HFFc6 (cell line): Measurements from ENCODE around the gene SLK. TPM values are rescaled to one million over a fixed set of nuclear protein-coding genes. Genes with fewer than 3 reads are reported as not detected.

Experiments used
- DNase-seq: peaks from one replicate; pipeline ENCODE4 v3.0.0-alpha.2; 2018
- H3K27ac Mint-ChIP-seq: 2 replicates; pipeline ENCODE4 v1.8.0; 2020; ENCODE audit warnings: mild to moderate bottlenecking, mixed read lengths
- H3K27me3 Mint-ChIP-seq: 2 replicates; pipeline ENCODE4 v1.8.0; 2021; ENCODE audit warnings: mild to moderate bottlenecking, moderate library complexity, mixed read lengths; ENCODE audit not compliant: insufficient read depth
- H3K36me3 Mint-ChIP-seq: 2 replicates; pipeline ENCODE4 v1.8.0; 2021; ENCODE audit warnings: low read depth, mixed read lengths
- H3K4me1 Mint-ChIP-seq: 2 replicates; pipeline ENCODE4 v1.8.0; 2020; ENCODE audit warnings: low read depth, mixed read lengths
- H3K4me3 Mint-ChIP-seq: 2 replicates; pipeline ENCODE4 v1.8.0; 2020; ENCODE audit warnings: mild to moderate bottlenecking, moderate library complexity, mixed read lengths
- H3K9me3 Mint-ChIP-seq: 2 replicates; pipeline ENCODE4 v1.8.0; 2020; ENCODE audit warnings: mild to moderate bottlenecking, mixed read lengths
- total RNA-seq, 6 experiments: library from RNA; stranded (reverse); fragmentation: NEBNext Ultra II Directional; extraction: Animal tissue kit (Norgen Biotek cat#: 25700); gene quantifications; 2 replicates in 1 of 6; 3 replicates in 5 of 6; pipeline ENCODE4 v1.2.3, GENCODE V29; 2021
- TF ChIP-seq, protein P1 (sequence below): fragments of 200-600 bp; sonication (generic); IDR thresholded peaks from 2 replicates; pipeline ENCODE4 v1.5.0; 2021; ENCODE audit warnings: antibody characterized with exemption, mild to moderate bottlenecking

SLK gene
- total RNA-seq, 6 experiments from 2014 or later, result 21.6 to 29.9 (median 27.3) TPM

DNA sequence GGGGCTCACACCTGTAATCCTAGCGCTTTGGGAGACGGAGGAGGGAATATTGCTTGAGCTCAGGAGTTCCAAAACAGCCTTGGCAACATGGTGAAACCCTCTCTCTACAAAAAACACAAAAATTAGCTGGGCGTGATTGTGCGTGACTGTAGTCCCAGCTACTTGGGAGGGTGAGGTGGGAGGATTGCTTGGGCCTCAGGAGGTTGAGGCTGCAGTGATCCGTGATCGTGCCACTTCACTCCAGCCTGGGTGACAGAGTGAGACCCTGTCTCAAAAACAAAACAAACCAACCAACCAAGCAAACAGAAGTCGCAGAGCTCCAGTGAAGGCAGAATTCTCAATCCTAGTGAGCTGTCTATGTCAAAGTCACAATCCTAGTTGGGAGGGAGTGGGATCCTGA lies 34.7 kb upstream of the SLK start:
- peaks cover 6% of the 10 kb centered on the region; the same call in 1 of the 2 replicates for H3K4me1 Mint-ChIP-seq
- H3K27ac Mint-ChIP-seq, result no peak overlapping the region
- no peaks in the 10 kb centered on the region for H3K9me3 Mint-ChIP-seq
- H3K36me3 Mint-ChIP-seq, result no peaks in the 10 kb centered on the region
- TF ChIP-seq, protein P1, sequence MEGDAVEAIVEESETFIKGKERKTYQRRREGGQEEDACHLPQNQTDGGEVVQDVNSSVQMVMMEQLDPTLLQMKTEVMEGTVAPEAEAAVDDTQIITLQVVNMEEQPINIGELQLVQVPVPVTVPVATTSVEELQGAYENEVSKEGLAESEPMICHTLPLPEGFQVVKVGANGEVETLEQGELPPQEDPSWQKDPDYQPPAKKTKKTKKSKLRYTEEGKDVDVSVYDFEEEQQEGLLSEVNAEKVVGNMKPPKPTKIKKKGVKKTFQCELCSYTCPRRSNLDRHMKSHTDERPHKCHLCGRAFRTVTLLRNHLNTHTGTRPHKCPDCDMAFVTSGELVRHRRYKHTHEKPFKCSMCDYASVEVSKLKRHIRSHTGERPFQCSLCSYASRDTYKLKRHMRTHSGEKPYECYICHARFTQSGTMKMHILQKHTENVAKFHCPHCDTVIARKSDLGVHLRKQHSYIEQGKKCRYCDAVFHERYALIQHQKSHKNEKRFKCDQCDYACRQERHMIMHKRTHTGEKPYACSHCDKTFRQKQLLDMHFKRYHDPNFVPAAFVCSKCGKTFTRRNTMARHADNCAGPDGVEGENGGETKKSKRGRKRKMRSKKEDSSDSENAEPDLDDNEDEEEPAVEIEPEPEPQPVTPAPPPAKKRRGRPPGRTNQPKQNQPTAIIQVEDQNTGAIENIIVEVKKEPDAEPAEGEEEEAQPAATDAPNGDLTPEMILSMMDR, result no peak
- H3K4me3 Mint-ChIP-seq, result no peak overlapping the region
- H3K27me3 Mint-ChIP-seq, result peaks cover 14% of the 10 kb centered on the region
- DNase-seq, result no peak

DNA sequence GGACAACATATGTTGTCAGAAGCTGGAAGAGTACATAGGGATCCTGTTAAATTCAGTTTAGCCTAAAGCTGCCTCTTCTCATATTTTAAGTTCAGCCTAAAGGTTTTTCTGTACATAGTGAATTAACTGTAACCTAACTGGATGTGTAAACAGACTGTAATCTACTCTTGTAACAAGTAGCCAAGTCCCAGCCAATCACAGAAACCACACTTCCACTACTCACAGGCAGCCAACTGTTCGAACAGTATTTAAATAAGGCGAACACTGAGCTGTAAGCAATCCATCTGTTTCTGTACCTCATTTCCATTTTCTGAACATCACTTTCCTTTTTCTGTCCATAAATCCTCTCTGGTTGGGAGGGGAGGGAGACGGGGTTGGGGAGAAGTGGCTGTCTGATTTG lies 34.0 kb upstream of the SLK start:
- peaks cover 6% of the 10 kb centered on the region; the same call in 1 of the 2 replicates for H3K4me1 Mint-ChIP-seq
- no peaks in the 10 kb centered on the region for H3K36me3 Mint-ChIP-seq
- TF ChIP-seq, protein P1, result no peak
- peaks cover 14% of the 10 kb centered on the region for H3K27me3 Mint-ChIP-seq
- H3K4me3 Mint-ChIP-seq, result no peak overlapping the region
- no peaks in the 10 kb centered on the region for H3K9me3 Mint-ChIP-seq
- DNase-seq, result no peak
- no peak overlapping the region for H3K27ac Mint-ChIP-seq

DNA sequence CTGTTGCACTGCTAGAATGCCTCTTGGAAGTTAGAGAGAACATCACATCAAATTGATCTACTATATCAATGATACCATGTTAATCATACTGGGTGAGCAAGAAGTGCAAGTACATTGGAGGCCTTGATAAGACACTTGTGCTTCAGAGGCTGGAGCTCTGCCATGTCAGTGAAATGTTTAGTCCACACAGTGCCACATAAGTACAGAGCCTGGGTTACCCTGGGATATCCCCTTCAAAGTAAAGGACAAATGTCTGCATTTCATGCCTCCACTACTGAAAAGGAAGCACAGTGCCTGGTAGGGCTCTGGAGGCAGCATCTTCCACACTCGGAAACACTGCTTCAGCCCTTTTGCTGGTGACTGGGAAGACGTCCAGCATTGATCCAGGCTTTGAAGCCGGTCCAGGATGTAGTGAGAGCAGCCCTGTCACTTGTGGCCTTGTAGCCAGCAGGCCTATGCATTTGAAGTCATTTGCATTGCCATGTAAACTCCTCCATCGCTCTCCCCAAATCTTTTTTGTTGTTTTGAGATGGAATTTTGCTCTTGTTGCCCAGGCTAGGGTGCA lies 33.3 kb upstream of the SLK start:
- Mint-ChIP-seq H3K36me3 (no peaks in the 10 kb centered on the region), H3K27me3 (peaks cover 14% of the 10 kb centered on the region), H3K4me3 (no peak overlapping the region), H3K27ac (no peak overlapping the region), H3K9me3 (no peaks in the 10 kb centered on the region), H3K4me1 (peaks cover 6% of the 10 kb centered on the region; the same call in 1 of the 2 replicates)
- DNase-seq, result no peak
- TF ChIP-seq, protein P1, result no peak

DNA sequence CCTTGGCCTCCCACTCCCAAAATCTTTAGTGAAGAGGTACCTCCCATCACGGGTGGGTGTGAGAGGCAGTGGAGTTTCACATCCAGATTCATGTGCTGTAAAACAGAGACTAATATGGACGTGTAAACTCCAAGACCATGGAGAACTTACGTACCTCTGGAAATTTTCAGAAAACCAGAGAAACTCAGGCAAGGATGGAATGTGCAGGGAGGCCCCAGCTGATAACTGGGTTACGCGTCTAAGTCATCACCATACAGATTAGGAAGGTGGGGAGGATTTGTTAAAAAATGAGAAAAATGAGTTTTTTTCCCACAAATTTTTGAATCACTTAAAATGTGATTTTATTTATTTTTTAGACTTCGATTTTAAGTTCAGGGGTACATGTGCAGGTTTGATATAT lies 32.6 kb upstream of the SLK start:
- H3K27ac Mint-ChIP-seq, result no peak overlapping the region
- H3K27me3 Mint-ChIP-seq, result peaks cover 14% of the 10 kb centered on the region
- peaks cover 6% of the 10 kb centered on the region; the same call in 1 of the 2 replicates for H3K4me1 Mint-ChIP-seq
- H3K4me3 Mint-ChIP-seq, result no peak overlapping the region
- DNase-seq, result no peak
- no peaks in the 10 kb centered on the region for H3K9me3 Mint-ChIP-seq
- TF ChIP-seq, protein P1, result no peak
- no peaks in the 10 kb centered on the region for H3K36me3 Mint-ChIP-seq

DNA sequence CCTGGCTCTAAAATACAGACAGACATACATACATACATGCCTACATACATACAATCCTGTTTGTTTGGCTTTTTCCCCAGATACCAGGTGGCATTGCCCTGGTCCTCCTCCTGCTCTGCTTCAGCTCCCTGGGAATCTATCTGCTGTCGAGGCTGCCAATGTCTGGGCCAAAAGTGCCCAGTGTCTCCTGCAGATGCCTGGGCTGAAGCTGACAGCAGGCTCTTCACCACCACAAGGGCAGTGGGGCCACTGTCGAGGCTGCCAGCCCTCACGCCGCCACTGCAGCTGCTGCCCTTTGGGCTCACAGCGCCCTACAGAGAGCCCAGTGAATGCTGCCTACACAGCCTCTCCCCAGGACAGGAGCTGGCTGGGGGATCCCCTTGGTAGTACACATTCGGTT lies 30.9 kb upstream of the SLK start:
- TF ChIP-seq, protein P1, result no peak
- H3K27ac Mint-ChIP-seq, result no peak overlapping the region
- no peak overlapping the region for H3K4me3 Mint-ChIP-seq
- no peaks in the 10 kb centered on the region for H3K36me3 Mint-ChIP-seq
- peaks cover 14% of the 10 kb centered on the region for H3K27me3 Mint-ChIP-seq
- no peak for DNase-seq
- H3K9me3 Mint-ChIP-seq, result no peaks in the 10 kb centered on the region
- H3K4me1 Mint-ChIP-seq, result no peaks in the 10 kb centered on the region
